Ovary (tissue), 9 donors: Measurements from ENCODE around the gene CENPN. TPM values are rescaled to one million over a fixed set of nuclear protein-coding genes. Genes with fewer than 3 reads are reported as not detected.

Experiments used
- DNase-seq, 5 donors: peaks; one replicate each; pipeline ENCODE4 v3.0.0-alpha.2; 2019 to 2020
- H3K27ac ChIP-seq, 2 donors: fragments of 200-600 bp; one replicate each; pipeline versions ENCODE4 v1.5.1 to v1.8.0; 2019 to 2022
- H3K27me3 ChIP-seq: fragments of 200-600 bp; one replicate; pipeline ENCODE4 v1.8.0; 2022
- H3K36me3 ChIP-seq: fragments of 200-600 bp; sonication (generic); one replicate; pipeline ENCODE4 v1.5.1; 2019
- H3K4me1 ChIP-seq: one replicate; pipeline ENCODE4 v1.8.1; 2013; ENCODE audit warnings: mild to moderate bottlenecking, moderate library complexity; ENCODE audit not compliant: insufficient read depth
- H3K4me3 ChIP-seq: fragments of 200-600 bp; sonication (generic); one replicate; pipeline ENCODE4 v1.5.1; 2017
- H3K9me3 ChIP-seq, 2 donors: fragments of 200-600 bp in 1 of 2; sonication (generic) in 1 of 2; one replicate each; pipeline versions ENCODE4 v1.5.1 to v1.8.1; 2013 to 2019; ENCODE audit warnings: mild to moderate bottlenecking in 1 of 2, moderate library complexity in 1 of 2
- EP300 ChIP-seq: sonication (generic); formaldehyde crosslinking; IDR thresholded peaks from one replicate; pipeline ENCODE4 v1.6.1; 2017; ENCODE audit warnings: antibody characterized with exemption
- POLR2A ChIP-seq: fragments of 450-650 bp; IDR thresholded peaks from one replicate; pipeline ENCODE4 v1.6.1; 2017; ENCODE audit warnings: antibody characterized with exemption, mild to moderate bottlenecking, moderate library complexity
- WGBS, 3 donors: extraction: QIAGEN DNeasy Blood & Tissue Kit in 1 of 3; methylation state at CpG; one replicate each; pipeline versions ENCODE4 v1.1.5 to v1.1.7; 2013 to 2017; 5-methylcytosine and 5-hydroxymethylcytosine counted together
- intact Hi-C, 4 donors: fragments of 100-400 bp; cut with DNase I; formaldehyde crosslinking; loops; one replicate each; pipeline versions ENCODE4 v1.11.0 to v1.15.1; 2022 to 2023
- polyA plus RNA-seq, 2 donors: library from polyadenylated mRNA; stranded (reverse); fragments of 200-250 nt in 1 of 2; fragments of 350-450 nt in 1 of 2; fragmentation: Illumina TruSeq in 1 of 2; extraction: RNeasy Lipid Tissue Mini Kit (QIAGEN cat#74804) in 1 of 2; gene quantifications; one replicate each; pipeline ENCODE4 v1.2.3, GENCODE V29; 2013 to 2014
- total RNA-seq, 7 donors: library from RNA; depleted of rRNA in 2 of 7; stranded (reverse); fragments of >200 nt in 2 of 7; fragmentation: NEBNext Ultra II Directional in 3 of 7; extraction: Animal tissue kit (Norgen Biotek cat#: 25700) in 3 of 7; gene quantifications; one replicate each; pipeline versions ENCODE4 v1.1.0 to v1.2.4, GENCODE V29; 2016 to 2023
- TF ChIP-seq, protein P1 (sequence below), 3 donors: fragments of 450-650 bp in 2 of 3; fragments of 200-600 bp in 1 of 3; IDR thresholded peaks; one replicate each; pipeline versions ENCODE4 v1.5.1 to v1.8.0; 2016 to 2022; ENCODE audit warnings: antibody characterized with exemption in 3 of 3, mild to moderate bottlenecking in 1 of 3
- donor health status: DM: no; HTN: no; CAD: no; lungs with moderate emphysema.
- donor health status: DM: no; HTN: no; CAD: no.
- donor health status: Bipolar disorder and iron deficiency.
- donor health status: DM: yes; HTN: yes; CAD: no.
- donor health status: DM: no; HTN: no; CAD: no.
- donor health status: DM: yes; HTN: yes; CAD: no.

The CENPN gene
- total and polyA plus RNA-seq, 9 donors: 1.4 to 8.2 (median 2.8) TPM

DNA sequence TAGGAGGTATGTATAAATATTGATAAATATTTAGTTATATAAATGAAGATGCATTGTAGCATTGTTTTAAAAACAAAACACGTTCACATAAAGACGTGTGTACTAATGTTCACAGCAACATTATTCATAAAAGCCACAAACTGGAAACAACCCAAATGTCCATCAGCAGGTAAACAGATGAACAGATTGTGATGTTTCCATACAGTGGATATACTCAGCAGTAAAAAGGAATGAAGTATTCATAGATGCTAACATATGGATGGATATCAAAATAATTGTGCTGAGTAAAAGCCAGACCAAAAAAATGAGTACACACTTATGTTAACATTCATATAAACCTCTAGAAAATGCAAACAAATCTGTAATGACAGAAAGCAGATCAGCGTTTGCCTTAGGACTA, 6.0 kb downstream of the CENPN start:
- no peak for DNase-seq
- 89 to 93% (median 93%) methylated on average over 3 of the region's 3 CpGs for WGBS, 3 donors
- H3K36me3 ChIP-seq: no peaks in the 10 kb centered on the region
- intact Hi-C loops: no loop called here
- no peaks in the 10 kb centered on the region for H3K9me3 ChIP-seq
- TF ChIP-seq EP300 (no peak), POLR2A (no peak)
- TF ChIP-seq, protein P1, sequence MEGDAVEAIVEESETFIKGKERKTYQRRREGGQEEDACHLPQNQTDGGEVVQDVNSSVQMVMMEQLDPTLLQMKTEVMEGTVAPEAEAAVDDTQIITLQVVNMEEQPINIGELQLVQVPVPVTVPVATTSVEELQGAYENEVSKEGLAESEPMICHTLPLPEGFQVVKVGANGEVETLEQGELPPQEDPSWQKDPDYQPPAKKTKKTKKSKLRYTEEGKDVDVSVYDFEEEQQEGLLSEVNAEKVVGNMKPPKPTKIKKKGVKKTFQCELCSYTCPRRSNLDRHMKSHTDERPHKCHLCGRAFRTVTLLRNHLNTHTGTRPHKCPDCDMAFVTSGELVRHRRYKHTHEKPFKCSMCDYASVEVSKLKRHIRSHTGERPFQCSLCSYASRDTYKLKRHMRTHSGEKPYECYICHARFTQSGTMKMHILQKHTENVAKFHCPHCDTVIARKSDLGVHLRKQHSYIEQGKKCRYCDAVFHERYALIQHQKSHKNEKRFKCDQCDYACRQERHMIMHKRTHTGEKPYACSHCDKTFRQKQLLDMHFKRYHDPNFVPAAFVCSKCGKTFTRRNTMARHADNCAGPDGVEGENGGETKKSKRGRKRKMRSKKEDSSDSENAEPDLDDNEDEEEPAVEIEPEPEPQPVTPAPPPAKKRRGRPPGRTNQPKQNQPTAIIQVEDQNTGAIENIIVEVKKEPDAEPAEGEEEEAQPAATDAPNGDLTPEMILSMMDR (IDR thresholded peaks at IDR 0.05): no peak
- H3K4me3 ChIP-seq: no peak overlapping the region
- no peak overlapping the region for H3K27ac ChIP-seq
- H3K4me1 ChIP-seq: no peaks in the 10 kb centered on the region
- no peaks in the 10 kb centered on the region for H3K27me3 ChIP-seq

DNA sequence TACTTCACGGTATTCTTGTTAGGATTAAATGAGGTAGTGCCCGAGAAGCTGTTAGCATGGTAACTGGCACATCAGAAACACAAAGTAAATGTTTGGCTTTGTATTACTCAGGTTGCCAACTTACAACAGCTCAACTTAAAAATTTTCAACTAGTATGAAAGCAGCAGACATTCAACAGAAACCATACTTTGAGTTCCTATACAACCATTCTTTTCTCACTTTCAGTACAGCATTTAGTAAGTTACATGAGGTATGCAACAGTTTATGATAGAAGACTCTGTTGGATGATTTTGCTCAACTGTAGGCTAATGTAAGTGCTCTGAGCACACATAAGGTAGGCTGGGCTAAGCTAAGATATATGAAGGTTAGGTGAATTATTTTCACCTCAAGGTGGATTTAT, 7.7 kb downstream of the CENPN start:
- H3K27ac ChIP-seq: no peak overlapping the region
- intact Hi-C loops: no loop called here
- H3K4me3 ChIP-seq: no peak overlapping the region
- no peaks in the 10 kb centered on the region for H3K36me3 ChIP-seq
- no peaks in the 10 kb centered on the region for H3K27me3 ChIP-seq
- no peaks in the 10 kb centered on the region for H3K4me1 ChIP-seq
- WGBS, 3 donors: 92 to 95% (median 94%) methylated on average over 2 of the region's 2 CpGs
- H3K9me3 ChIP-seq: no peaks in the 10 kb centered on the region
- DNase-seq: no peak
- TF ChIP-seq, protein P1 (IDR thresholded peaks at IDR 0.05): no peak
- no peak for TF ChIP-seq POLR2A

DNA sequence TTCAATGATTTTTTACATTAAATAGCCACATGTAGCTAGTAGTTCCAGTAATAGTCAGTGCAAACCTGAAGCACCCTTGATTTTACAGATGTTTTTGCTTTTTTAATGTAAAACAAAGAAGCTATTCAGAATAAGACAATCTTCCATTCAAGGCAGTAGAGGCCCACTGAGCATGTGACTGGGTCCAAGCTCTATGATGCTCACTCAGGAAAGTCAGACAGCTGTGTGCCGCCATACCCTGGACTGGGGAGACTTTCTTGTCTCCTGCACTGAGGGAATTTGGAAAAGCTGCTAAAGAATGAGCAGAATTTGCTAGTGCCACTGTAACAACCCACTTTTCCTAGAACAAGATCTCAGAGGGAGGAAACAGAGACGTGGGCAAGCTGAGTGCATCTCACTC, 11.5 kb downstream of the CENPN start:
- Histone ChIP-seq H3K4me1 (no peaks in the 10 kb centered on the region), H3K27ac (no peak overlapping the region), H3K4me3 (no peak overlapping the region), H3K27me3 (no peaks in the 10 kb centered on the region), H3K9me3 (no peaks in the 10 kb centered on the region), H3K36me3 (no peaks in the 10 kb centered on the region)
- WGBS, 3 donors: 97 to 99% (median 98%) methylated on average over 2 of the region's 2 CpGs
- no peak for DNase-seq
- no peak for TF ChIP-seq EP300
- TF ChIP-seq, protein P1 (IDR thresholded peaks at IDR 0.05): no peak
- TF ChIP-seq POLR2A: no peak
- intact Hi-C loops: no loop called here

DNA sequence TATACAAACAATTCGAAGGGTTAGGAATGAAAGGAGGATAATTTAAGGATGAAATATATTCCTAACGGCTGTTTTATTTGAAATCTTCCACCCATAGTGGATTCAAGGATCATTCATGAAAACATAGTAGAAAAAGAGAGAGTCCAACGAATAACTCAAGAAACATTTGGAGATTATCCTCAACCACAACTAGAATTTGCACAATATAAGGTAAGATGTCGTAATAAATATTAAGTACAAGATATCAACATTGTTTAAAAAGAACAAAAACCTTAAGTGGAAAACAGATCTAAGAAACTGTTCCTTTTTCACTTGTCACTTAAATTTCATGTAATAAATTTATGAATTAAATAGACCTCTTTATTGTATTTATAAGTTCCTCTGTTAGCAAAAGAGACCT, 19.4 kb downstream of the CENPN start:
- Histone ChIP-seq H3K4me3 (no peak overlapping the region), H3K4me1 (no peaks in the 10 kb centered on the region), H3K27ac (no peak overlapping the region), H3K27me3 (no peaks in the 10 kb centered on the region), H3K9me3 (no peaks in the 10 kb centered on the region), H3K36me3 (no peaks in the 10 kb centered on the region)
- no peak for TF ChIP-seq EP300
- TF ChIP-seq POLR2A: no peak
- TF ChIP-seq, protein P1 (IDR thresholded peaks at IDR 0.05): no peak
- 85 to 90% (median 90%) methylated on average over 4 of the region's 4 CpGs for WGBS, 3 donors
- intact Hi-C loops: no loop called here
- DNase-seq: no peak
